ENCODE results near the gene PSD2.
A peak's percentile ranks its signal among the peaks of the same experiment; 100 is the strongest.

PSD2 gene

GRCh38 chr5:139862313-139862712 lies 66.7 kb downstream of the PSD2 start:
- no peak for DNase-seq

GRCh38 chr5:139862803-139863202 lies 67.2 kb downstream of the PSD2 start:
- DNase-seq = no peak

- DNase-seq = no peak
Observed at GRCh38 chr5:139863361-139863760, 67.8 kb downstream of the PSD2 start.

GRCh38 chr5:139863855-139864558 lies 68.4 kb downstream of the PSD2 start:
- peak; percentile 62 for DNase-seq

GRCh38 chr5:139864716-139865483 lies 69.3 kb downstream of the PSD2 start:
- no peak for DNase-seq

GRCh38 chr5:139867109-139867508 lies 71.5 kb downstream of the PSD2 start:
- no peak for DNase-seq

GRCh38 chr5:139867581-139867980 lies 72.0 kb downstream of the PSD2 start:
- DNase-seq = no peak

GRCh38 chr5:139869042-139869790 lies 73.6 kb downstream of the PSD2 start:
- peak; percentile 20 for DNase-seq

- no peak for DNase-seq
Observed at GRCh38 chr5:139870677-139871076, 75.1 kb downstream of the PSD2 start.

- DNase-seq = no peak
Observed at GRCh38 chr5:139871614-139872013, 76.0 kb downstream of the PSD2 start.

- no peak for DNase-seq
Observed at GRCh38 chr5:139872052-139872766, 76.6 kb downstream of the PSD2 start.

- DNase-seq = no peak
Observed at GRCh38 chr5:139872851-139873794, 77.5 kb downstream of the PSD2 start.

GRCh38 chr5:139875957-139876356 lies 80.3 kb downstream of the PSD2 start:
- DNase-seq = no peak

GRCh38 chr5:139877129-139877597 lies 81.6 kb downstream of the PSD2 start:
- DNase-seq = no peak

- DNase-seq = no peak
Observed at GRCh38 chr5:139878093-139878492, 82.5 kb downstream of the PSD2 start.

GRCh38 chr5:139880416-139881142 lies 85.0 kb downstream of the PSD2 start:
- no peak for DNase-seq

- DNase-seq = no peak
Observed at GRCh38 chr5:139881143-139881733, 85.6 kb downstream of the PSD2 start.

GRCh38 chr5:139882316-139882715 lies 86.7 kb downstream of the PSD2 start:
- no peak for DNase-seq

GRCh38 chr5:139882961-139883539 lies 87.4 kb downstream of the PSD2 start:
- no peak for DNase-seq

- DNase-seq = no peak
Observed at GRCh38 chr5:139884144-139884543, 88.5 kb downstream of the PSD2 start.
